Upper lobe of left lung (tissue), 4 donors: ENCODE data around the gene CDC27.

Source experiments
- CTCF ChIP-seq, 6 experiments: fragments of 450-650 bp in 4 of 6; fragments of 200-600 bp in 2 of 6; sonication (generic) in 2 of 6; IDR thresholded peaks; one replicate each; pipeline ENCODE4 v1.5.1; 2016 to 2019; ENCODE audit warnings: antibody characterized with exemption in 6 of 6
- EP300 ChIP-seq, 4 donors: sonication (generic); formaldehyde crosslinking; IDR thresholded peaks; one replicate each; pipeline ENCODE4 v1.5.1; 2017; ENCODE audit warnings: antibody characterized with exemption in 4 of 4, control low read depth in 2 of 4
- POLR2A ChIP-seq, 4 donors: fragments of 450-650 bp; IDR thresholded peaks; one replicate each; pipeline ENCODE4 v1.5.1; 2016 to 2017; ENCODE audit warnings: antibody characterized with exemption in 4 of 4, mild to moderate bottlenecking in 2 of 4
- POLR2AphosphoS5 ChIP-seq, 2 donors: sonication (generic); formaldehyde crosslinking; IDR thresholded peaks; one replicate each; pipeline ENCODE4 v1.5.1; 2017; ENCODE audit warnings: antibody characterized with exemption in 2 of 2

DNA sequence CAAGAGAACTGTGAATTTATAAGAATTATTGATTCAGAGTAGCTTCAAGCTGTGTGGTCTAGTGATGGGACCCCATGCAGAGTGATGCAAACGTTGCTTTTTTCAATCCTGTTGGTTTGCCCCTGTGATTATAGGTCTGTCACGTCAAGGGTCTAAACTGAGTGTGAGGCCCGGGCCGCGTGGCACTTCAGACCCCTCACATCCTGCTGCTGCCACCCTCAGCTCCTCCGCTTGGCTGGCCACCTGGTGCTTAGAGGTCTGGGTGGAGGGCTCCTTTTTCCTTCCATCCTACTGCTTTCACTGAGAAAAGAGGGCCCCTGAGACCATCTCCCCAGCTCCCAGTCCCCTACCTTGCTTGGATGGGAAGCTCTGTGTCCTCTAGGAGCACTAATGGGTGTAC lies 32.1 kb upstream of the CDC27 start:
- TF ChIP-seq POLR2AphosphoS5 (IDR thresholded peaks at IDR 0.05), result no peak
- TF ChIP-seq EP300 (IDR thresholded peaks at IDR 0.05), result no peak
- TF ChIP-seq POLR2A (IDR thresholded peaks at IDR 0.05), result no peak
- no peak for TF ChIP-seq CTCF (IDR thresholded peaks at IDR 0.05)
